Gastrocnemius medialis (tissue), 4 donors: ENCODE results near the gene PARS2. TPM values are rescaled to one million over a fixed set of nuclear protein-coding genes. Genes with fewer than 3 reads are reported as not detected.

Experiments
- ATAC-seq, 2 donors: fragments of 150-250 bp; one replicate each; pipeline ENCODE4 v1.9.1; 2016
- DNase-seq, 2 donors: peaks; one replicate each; pipeline ENCODE4 v3.0.0-alpha.2; 2019
- H3K27ac ChIP-seq, 4 donors: fragments of 200-600 bp; sonication (generic); 1 replicate in 1 of 4; 2 replicates in 3 of 4; pipeline ENCODE4 v1.5.1; 2016 to 2018; ENCODE audit warnings: mild to moderate bottlenecking in 2 of 4, moderate library complexity in 1 of 4
- H3K27me3 ChIP-seq, 3 donors: fragments of 200-600 bp; sonication (generic) in 2 of 3; 1 replicate in 1 of 3; 2 replicates in 2 of 3; pipeline versions ENCODE4 v1.5.1 to v1.6.0; 2016 to 2019; ENCODE audit warnings: mild to moderate bottlenecking in 1 of 3, moderate library complexity in 1 of 3
- H3K36me3 ChIP-seq, 2 donors: fragments of 200-600 bp; sonication (generic) in 1 of 2; one replicate each; pipeline ENCODE4 v1.5.1; 2017 to 2018
- H3K4me1 ChIP-seq, 2 donors: fragments of 200-600 bp; sonication (generic) in 1 of 2; one replicate each; pipeline ENCODE4 v1.5.1; 2016 to 2017; ENCODE audit warnings: mild to moderate bottlenecking in 2 of 2
- H3K4me3 ChIP-seq, 4 donors: fragments of 200-600 bp; sonication (generic) in 3 of 4; 1 replicate in 1 of 4; 2 replicates in 3 of 4; pipeline ENCODE4 v1.5.1; 2016 to 2019; ENCODE audit warnings: mild to moderate bottlenecking in 2 of 4
- H3K9me3 ChIP-seq, 3 donors: fragments of 200-600 bp; sonication (generic) in 2 of 3; 1 replicate in 1 of 3; 2 replicates in 2 of 3; pipeline ENCODE4 v1.5.1; 2016 to 2019
- POLR2A ChIP-seq, 2 donors: fragments of 450-650 bp; IDR thresholded peaks; one replicate each; pipeline ENCODE4 v1.6.1; 2017; ENCODE audit warnings: antibody characterized with exemption in 2 of 2, mild to moderate bottlenecking in 2 of 2, moderate library complexity in 2 of 2
- in situ Hi-C, 4 donors: fragments of 200-750 bp; cut with MboI; loops; one replicate each; pipeline versions ENCODE4 v1.15.0 to v1.8.0; 2017; ENCODE audit warnings: low sequenced_read_pairs in 4 of 4
- intact Hi-C: fragments of 100-400 bp; cut with DNase I; formaldehyde crosslinking; loops from one replicate; pipeline ENCODE4 v1.15.1; 2023; ENCODE audit warnings: low total_unique reads
- total RNA-seq, 4 donors: library from RNA; depleted of rRNA; stranded (reverse); fragments of >200 nt; gene quantifications; one replicate each; pipeline versions ENCODE4 v1.1.0 to v1.2.3, GENCODE V29; 2016
- TF ChIP-seq, protein P1 (sequence below), 5 experiments: fragments of 450-650 bp in 3 of 5; fragments of 200-600 bp in 2 of 5; sonication (generic) in 2 of 5; IDR thresholded peaks in 4 of 5; conservative IDR thresholded peaks in 1 of 5; 1 replicate in 4 of 5; 2 replicates in 1 of 5; pipeline ENCODE4 v1.5.1; 2016 to 2019; ENCODE audit warnings: antibody characterized with exemption in 5 of 5, mild to moderate bottlenecking in 3 of 5, moderate library complexity in 3 of 5

PARS2 gene
- total RNA-seq, 4 donors from 2014 or later = 4.7 to 8.4 (median 4.9) TPM

DNA sequence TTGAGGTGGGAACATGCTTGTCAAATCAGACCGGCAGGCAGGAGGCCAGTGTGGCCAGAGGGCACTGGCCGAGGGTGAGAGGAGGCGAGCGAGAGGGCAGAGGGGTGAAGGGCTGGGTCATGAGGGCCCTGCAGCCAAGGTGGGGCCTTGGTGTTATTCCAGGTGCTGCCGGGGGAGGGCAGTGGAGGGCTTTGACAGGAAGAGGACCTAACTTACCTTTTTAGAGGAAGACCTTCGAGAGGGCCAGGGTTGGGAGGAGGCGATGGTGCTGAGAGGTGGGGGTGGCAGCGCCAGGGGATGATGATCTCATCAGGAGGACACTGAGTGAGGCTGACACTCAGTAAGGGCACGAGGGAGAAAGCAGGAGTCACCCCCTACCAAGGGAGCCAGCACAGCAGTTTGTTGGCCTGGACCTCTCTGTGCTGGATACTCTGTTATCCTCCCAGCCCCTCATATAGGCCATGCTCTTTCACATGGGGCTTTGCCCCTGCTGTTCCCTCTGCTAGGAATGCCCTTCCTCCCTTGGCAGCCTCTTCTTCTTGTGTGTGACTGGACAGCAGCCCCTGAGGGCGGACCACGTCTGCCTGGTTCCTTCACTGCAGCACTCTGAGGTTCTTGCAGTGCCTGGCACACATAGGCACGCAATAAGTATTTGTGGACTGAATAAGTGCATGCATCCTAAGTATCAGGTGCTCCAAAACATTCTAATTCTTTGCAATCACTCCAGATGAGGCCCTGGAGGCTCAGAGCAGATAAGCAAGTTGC, 44.3 kb upstream of the PARS2 start:
- H3K36me3 ChIP-seq = no peaks in the 10 kb centered on the region
- DNase-seq (no peak), ATAC-seq (no peak)
- in situ Hi-C loops (loop anchor here in 1 of 4 donors (25.0 kb wide), 1 partner anchor 696 kb away; no protein-coding TSS in a partner anchor), intact Hi-C loops (no loop called here)
- H3K4me3 ChIP-seq = no peak overlapping the region
- H3K27ac ChIP-seq = no peak overlapping the region
- no peaks in the 10 kb centered on the region for H3K9me3 ChIP-seq
- TF ChIP-seq, protein P1, sequence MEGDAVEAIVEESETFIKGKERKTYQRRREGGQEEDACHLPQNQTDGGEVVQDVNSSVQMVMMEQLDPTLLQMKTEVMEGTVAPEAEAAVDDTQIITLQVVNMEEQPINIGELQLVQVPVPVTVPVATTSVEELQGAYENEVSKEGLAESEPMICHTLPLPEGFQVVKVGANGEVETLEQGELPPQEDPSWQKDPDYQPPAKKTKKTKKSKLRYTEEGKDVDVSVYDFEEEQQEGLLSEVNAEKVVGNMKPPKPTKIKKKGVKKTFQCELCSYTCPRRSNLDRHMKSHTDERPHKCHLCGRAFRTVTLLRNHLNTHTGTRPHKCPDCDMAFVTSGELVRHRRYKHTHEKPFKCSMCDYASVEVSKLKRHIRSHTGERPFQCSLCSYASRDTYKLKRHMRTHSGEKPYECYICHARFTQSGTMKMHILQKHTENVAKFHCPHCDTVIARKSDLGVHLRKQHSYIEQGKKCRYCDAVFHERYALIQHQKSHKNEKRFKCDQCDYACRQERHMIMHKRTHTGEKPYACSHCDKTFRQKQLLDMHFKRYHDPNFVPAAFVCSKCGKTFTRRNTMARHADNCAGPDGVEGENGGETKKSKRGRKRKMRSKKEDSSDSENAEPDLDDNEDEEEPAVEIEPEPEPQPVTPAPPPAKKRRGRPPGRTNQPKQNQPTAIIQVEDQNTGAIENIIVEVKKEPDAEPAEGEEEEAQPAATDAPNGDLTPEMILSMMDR (IDR thresholded peaks at IDR 0.05 in 4 of 5, conservative IDR thresholded peaks at IDR 0.05 in 1 of 5) = no peak
- TF ChIP-seq POLR2A (IDR thresholded peaks at IDR 0.05) = no peak
- no peaks in the 10 kb centered on the region for H3K27me3 ChIP-seq
- H3K4me1 ChIP-seq = no peaks in the 10 kb centered on the region

DNA sequence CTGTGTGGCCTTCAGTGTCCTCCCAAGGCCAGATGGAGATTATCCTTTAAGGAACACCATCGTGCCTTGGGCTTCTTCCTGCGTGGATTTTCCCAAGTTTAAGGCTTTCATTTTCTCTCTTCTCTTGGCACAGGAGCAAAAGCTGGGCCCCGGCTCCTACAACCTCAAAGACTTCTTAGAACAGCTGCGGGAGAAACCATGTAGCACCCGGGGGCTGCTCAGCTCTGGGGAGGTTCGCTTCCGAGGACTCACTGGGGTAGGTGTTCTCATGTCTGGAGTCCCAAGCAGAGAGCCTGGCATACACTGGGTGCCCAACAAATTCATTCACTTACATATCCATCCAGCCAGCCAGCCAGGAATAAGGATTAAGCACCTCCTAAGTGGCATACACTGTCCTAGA, 43.4 kb upstream of the PARS2 start:
- TF ChIP-seq, protein P1 (IDR thresholded peaks at IDR 0.05 in 4 of 5, conservative IDR thresholded peaks at IDR 0.05 in 1 of 5) = no peak
- no peak for TF ChIP-seq POLR2A (IDR thresholded peaks at IDR 0.05)
- ATAC-seq = no peak
- intact Hi-C loops = no loop called here
- in situ Hi-C loops = loop anchor here in 1 of 4 donors (25.0 kb wide), 1 partner anchor 695 kb away; no protein-coding TSS in a partner anchor
- H3K27ac ChIP-seq = no peak overlapping the region
- no peak for DNase-seq
- H3K36me3 ChIP-seq = no peaks in the 10 kb centered on the region
- no peak overlapping the region for H3K4me3 ChIP-seq
- no peaks in the 10 kb centered on the region for H3K9me3 ChIP-seq
- peaks cover 0 to 2% (median 0%) of the 10 kb centered on the region in 3 donors for H3K27me3 ChIP-seq
- no peaks in the 10 kb centered on the region for H3K4me1 ChIP-seq

DNA sequence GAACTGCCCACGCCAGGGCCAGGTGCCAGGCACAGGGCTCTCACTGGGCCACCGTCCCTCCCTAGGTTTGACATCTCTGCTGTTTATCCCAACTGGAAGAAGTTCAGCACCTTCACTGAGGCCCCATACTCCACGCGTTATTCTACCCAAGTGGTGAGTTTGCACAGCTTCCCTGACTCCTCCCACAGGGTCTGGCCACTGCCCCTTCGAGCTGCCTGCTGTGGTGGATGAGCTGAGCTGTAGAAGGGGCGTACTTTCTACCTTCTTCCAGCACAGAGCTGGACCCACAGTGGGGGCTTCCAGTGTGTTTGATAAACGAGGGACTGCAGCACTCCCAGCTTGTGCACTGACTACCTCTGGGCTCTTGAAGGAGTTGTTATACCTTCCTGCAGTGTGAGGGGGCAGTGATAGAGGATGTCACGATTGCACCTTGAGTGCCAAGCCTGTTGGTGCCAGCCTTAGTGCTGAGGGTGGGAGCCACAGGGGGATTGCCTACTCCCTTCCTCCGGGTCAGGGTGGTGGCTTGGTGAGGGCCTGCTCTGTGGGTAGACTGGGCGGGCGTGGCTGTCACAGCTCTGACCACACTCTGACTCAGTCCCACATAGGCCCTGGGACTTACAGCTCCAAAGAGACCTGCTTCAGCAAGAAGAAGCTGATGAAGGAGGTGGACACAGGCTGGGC, 42.7 kb upstream of the PARS2 start:
- Histone ChIP-seq H3K4me1 (no peaks in the 10 kb centered on the region), H3K4me3 (no peak overlapping the region), H3K27ac (no peak overlapping the region), H3K9me3 (no peaks in the 10 kb centered on the region), H3K27me3 (peaks cover under 1 to 9% (median 3%) of the 10 kb centered on the region in 3 donors), H3K36me3 (no peaks in the 10 kb centered on the region)
- ATAC-seq (no peak), DNase-seq (no peak)
- intact Hi-C loops = no loop called here
- in situ Hi-C loops = loop anchor here in 1 of 4 donors (25.0 kb wide), 1 partner anchor 695 kb away; no protein-coding TSS in a partner anchor
- TF ChIP-seq POLR2A (IDR thresholded peaks at IDR 0.05) = no peak

DNA sequence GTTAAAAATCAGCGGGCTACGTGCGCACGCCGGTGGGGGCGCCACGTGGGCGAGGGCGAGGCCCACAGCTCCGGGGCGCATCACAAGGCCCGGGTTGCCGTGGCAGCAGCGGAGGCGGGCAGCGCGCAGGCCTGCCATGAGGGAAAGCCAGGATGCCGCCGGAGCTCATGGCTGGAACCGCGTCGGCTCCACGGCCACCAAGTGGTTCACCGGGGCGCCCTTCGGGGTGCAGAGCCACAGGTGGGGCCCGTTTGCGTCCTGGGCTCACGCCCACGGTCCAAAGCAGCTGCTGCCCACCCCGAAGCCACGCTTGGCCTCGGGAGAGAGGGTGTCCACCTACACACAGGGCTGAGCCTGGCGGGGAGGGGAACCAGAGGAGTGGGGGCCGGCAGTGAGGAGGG, 41.7 kb upstream of the PARS2 start:
- H3K36me3 ChIP-seq = no peaks in the 10 kb centered on the region
- H3K4me3 ChIP-seq = no peak overlapping the region
- peaks cover 12 to 20% (median 13%) of the 10 kb centered on the region in 3 donors for H3K27me3 ChIP-seq
- DNase-seq (no peak), ATAC-seq (no peak)
- TF ChIP-seq, protein P1 (IDR thresholded peaks at IDR 0.05 in 4 of 5, conservative IDR thresholded peaks at IDR 0.05 in 1 of 5) = no peak
- TF ChIP-seq POLR2A (IDR thresholded peaks at IDR 0.05) = no peak
- intact Hi-C loops = no loop called here
- in situ Hi-C loops = loop anchor here in 1 of 4 donors (25.0 kb wide), 1 partner anchor 694 kb away; no protein-coding TSS in a partner anchor
- H3K27ac ChIP-seq = no peak overlapping the region
- peaks cover 0 to 3% of the 10 kb centered on the region in 2 donors for H3K4me1 ChIP-seq
- H3K9me3 ChIP-seq = no peaks in the 10 kb centered on the region

DNA sequence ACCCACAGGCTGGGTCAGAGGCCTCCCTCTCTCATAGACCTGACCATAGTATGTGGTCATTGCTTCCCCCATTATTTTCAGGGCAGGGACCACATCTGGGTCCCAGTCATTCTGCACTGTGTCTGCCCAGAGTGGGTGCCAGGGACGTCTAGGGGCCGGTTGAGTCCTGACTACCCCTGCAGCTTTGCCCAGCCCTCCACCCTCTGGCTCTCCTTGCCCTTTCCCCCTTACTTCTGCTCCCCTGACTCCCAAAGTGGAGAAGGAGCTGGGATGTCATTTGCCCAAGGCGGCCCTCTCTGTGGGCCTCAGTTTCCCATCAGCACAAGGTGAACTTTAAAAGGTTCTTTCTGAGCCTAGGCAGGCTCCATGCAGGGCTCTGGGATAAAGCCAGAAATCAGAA, 41.1 kb upstream of the PARS2 start:
- in situ Hi-C loops = loop anchor here in 1 of 4 donors (25.0 kb wide), 1 partner anchor 693 kb away; no protein-coding TSS in a partner anchor
- no peak for TF ChIP-seq POLR2A (IDR thresholded peaks at IDR 0.05)
- intact Hi-C loops = no loop called here
- Histone ChIP-seq H3K4me1 (peaks cover 0 to 3% of the 10 kb centered on the region in 2 donors), H3K36me3 (no peaks in the 10 kb centered on the region), H3K4me3 (no peak overlapping the region), H3K27me3 (peaks cover 13 to 25% (median 16%) of the 10 kb centered on the region in 3 donors), H3K9me3 (no peaks in the 10 kb centered on the region), H3K27ac (no peak overlapping the region)
- ATAC-seq (no peak), DNase-seq (no peak)
